T47D (cell line): Measurements from ENCODE around the gene YBX3.
A peak's percentile ranks its signal among the peaks of the same experiment; 100 is the strongest.

ENCODE experiments used
- DNase-seq, 2 experiments: peaks; one replicate each; pipeline versions ENCODE4 v3.0.0 to v3.0.0-alpha.2; 2011 to 2012; ENCODE audit warnings: low read depth in 1 of 2, low spot score in 1 of 2
- JUND ChIP-seq: IDR thresholded peaks from 2 replicates; pipeline ENCODE4 v1.6.1; 2012; ENCODE audit warnings: low read depth
- in situ Hi-C: cut with HindIII; loops from 2 replicates; pipeline ENCODE4 v1.10.0; 2016; ENCODE audit warnings: low sequenced_read_pairs, low pct_unique_long_range_greater_than_20kb

The YBX3 gene

DNA sequence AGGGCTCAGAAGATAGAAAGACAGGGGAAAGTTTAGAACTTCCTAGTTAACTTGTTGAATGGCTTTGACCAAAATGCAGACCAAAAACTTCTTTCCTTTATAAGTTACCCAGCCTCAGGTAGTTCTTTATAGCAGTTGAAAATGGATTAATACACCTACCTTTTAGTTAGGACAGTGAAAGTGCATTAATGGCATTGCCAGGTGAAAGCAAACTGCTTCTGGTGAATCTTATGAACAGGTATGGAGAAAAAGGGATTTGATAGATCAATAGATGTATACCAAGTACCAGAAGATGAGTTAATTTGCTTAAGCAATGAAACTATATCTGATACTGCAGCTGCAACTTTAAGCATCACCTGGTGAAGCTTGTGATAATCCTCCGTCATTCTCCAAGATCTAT, 35.1 kb downstream of the YBX3 start:
- in situ Hi-C loops = no loop called here
- TF ChIP-seq JUND = no peak
- no peak for DNase-seq

DNA sequence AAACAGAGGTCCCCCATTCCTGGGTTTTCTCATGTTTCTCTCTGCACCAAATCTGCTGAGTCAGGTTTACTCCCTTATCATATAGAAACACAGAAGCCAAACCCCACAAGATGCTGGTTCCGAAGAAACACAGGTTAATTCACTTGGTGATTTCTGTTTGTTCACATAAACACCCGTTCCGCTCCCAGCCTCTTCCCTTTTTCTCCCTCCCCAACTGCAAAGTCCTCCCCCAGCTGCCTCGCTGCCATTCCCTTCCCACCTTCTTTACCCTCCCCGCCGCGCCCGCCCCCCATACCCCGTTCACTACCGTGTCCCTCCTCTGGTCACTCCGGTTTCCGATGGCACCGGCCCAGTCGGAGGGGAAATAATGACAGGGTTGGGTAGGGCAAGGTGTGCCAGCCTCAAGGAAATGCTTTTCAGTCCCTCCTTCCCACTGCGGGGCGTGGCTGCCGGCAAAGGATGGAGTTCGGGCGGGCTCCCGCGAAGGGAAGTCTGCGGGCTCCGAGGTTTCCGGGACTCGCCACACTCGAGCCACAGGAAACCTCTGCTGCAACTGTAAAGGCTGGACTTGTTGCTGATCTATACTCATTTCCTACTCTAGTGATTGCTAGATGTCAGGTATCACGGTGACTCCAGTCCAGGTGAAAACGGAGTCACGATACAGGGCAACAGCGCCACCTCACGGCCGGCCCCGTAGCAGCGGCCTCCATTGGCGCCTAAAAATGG, 49.3 kb downstream of the YBX3 start, which contains the start of gene STYK1:
STYK1 (minus strand) TSS at position 394 of the 726 bp plus-strand sequence. CDS start 39,434 bp downstream, outside the sequence.
- in situ Hi-C loops = no loop called here
- TF ChIP-seq JUND = no peak
- DNase-seq = peak in 1 of 2 experiments; percentile 74

- no peak for DNase-seq
- TF ChIP-seq JUND = no peak
- in situ Hi-C loops = no loop called here
These were observed 50.8 kb downstream of the YBX3 start for GRCh38 chr12:10672231-10672868.

DNA sequence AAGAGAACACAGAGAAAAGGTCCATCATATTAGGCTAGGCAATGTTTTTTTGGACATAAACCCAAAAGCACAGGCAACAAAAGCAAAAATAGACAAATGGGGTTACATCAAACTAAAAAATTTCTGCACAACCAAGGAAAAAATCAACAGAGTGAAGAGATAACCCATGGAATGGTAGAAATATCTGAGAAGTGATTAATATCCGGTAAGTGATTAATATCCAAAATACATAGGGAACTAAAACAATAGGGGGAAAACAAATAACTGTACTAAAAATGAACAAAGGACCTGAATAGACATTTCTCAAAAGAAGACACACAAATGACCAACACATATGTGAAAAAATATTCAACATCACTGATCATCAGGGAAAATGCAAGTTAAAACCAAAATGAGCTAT, 53.6 kb downstream of the YBX3 start:
- in situ Hi-C loops = no loop called here
- TF ChIP-seq JUND = no peak
- no peak for DNase-seq

DNA sequence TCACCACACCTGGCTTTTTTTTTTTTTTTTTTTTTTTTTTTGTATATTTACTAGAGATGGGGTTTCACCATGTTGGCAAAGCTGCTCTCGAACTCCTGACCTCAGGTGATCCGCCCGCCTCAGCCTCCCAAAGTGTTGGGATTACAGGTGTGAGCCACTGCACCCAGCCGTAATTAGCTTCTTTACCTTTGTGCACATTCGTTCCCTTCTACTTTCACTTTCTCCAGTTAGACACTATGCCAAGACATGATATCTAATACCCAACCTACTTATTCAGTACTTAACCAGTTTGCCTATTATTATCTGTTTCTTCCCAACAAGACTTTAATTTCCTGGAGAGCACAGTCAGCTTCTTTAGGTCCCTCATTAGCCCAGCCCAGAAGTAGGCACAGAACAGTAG, 54.6 kb downstream of the YBX3 start:
- in situ Hi-C loops = no loop called here
- DNase-seq = no peak
- TF ChIP-seq JUND = no peak

DNA sequence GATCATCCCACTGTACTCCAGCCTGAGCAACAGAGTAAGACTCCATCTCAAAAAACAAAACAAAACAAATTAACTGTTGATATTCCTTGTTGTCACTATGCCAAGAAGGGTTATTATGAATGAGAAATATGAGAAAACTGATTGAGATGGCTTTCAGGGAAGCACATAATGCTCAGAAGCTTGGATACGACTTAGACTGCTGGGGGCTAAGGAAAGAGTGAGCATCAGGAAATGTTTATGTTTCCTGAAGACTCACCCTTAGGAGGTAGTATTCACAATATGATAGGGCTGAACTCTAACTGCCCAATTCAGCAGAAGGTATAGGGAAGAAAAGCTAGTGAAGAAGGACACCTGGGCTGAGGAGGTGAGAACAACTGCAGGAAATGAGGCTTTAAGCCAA, 55.5 kb downstream of the YBX3 start:
- in situ Hi-C loops = no loop called here
- DNase-seq = no peak
- TF ChIP-seq JUND = no peak

- in situ Hi-C loops = no loop called here
- no peak for DNase-seq
- TF ChIP-seq JUND = no peak
These were observed 58.6 kb downstream of the YBX3 start for GRCh38 chr12:10664499-10664898.

DNA sequence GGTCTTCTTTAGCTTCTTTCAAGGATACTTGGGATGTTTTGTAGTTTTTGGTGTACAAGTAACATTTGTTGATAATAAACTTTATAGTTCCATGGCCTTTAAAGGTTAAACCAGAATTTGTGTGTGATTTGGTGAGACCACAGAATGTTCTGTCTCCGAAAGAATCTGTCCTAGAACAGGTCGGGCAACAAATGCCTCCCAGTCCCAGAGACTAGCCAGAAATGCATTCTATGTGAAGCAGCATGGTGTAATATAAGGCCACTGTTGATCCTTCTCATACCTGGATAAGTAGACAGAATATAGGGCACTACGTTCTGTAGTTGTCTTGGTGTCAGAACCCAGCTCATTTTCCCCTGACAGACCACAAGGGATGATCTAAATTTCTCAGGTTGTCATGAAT, 59.3 kb downstream of the YBX3 start:
- TF ChIP-seq JUND = no peak
- peak in 1 of 2 experiments; percentile 43 for DNase-seq
- in situ Hi-C loops = no loop called here

GRCh38 chr12:10661338-10661737, 61.8 kb downstream of the YBX3 start:
- no peak for TF ChIP-seq JUND
- DNase-seq = peak in 1 of 2 experiments; percentile 40
- in situ Hi-C loops = no loop called here

DNA sequence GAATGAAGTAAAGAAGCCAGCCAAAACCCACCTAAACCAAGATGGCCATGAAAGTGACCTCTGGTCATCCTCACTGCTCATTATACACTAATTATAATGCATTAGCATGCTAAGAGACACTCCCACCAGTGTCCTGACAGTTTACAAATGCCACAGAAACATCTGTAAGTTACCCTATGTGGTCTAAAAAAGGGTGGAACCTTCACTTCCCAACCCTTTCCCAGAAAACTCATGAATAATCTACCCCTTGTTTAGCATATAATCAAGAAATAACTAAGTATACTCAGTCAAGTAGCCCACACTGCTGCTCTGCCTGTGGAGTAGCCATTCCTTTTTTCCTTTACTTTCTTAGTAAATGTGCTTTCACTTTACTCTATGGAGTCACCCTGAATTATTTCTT, 69.1 kb downstream of the YBX3 start:
- DNase-seq = no peak
- no peak for TF ChIP-seq JUND
- in situ Hi-C loops = no loop called here

DNA sequence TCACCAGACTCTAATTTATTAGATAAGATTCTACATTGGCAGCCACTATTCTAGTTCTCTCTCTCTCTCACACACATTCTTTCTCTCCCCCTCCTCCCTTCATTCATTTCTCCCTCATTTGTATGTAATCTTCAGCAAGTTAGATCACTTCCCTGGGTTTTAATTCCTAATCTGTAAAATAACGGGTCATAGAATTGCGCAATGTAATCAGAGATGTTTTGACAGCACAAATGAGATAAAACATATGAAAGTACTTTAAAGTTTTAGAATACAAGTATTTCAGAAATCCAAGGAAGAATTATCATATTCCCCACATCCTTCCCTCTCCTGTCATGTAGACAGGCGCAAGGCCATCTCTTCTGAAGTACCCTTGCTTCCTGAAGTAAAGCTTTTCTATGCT, 70.9 kb downstream of the YBX3 start:
- DNase-seq = no peak
- in situ Hi-C loops = no loop called here
- no peak for TF ChIP-seq JUND
